HL-60/S4 treated with phorbol 12-myristate 13-acetate at 8.2 ng/mL for 4 days and 3 days (cell line): ENCODE data around the gene RIPOR3.

Experiments
- in situ Hi-C: fragments of 300-500 bp; cut with MboI; formaldehyde crosslinking; loops from 2 replicates; pipeline ENCODE4 v1.15.0; 2022; ENCODE audit warnings: low sequenced_read_pairs

The RIPOR3 gene

DNA sequence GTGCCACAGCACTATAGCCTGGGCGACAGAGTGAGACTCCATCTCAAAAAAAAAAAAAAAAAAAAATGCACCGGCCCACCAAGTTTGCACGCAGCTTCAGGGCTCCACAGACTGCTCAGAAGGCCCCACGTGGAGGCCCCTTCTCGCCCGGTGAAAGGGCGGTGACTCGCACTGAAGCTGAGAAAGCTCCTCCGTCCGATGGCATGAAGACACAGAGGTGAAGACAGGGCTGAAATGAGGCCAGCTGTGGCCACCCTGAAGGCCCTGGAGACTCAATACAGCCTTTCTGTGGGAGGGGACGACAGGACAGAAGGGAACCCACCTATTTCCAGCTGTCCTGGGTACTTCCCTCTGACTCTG is 97.1 kb downstream of the RIPOR3 start:
- in situ Hi-C loops = no loop called here

- in situ Hi-C loops = no loop called here
These were observed 98.4 kb downstream of the RIPOR3 start for GRCh38 chr20:50593005-50593335.

GRCh38 chr20:50592282-50593004 is 98.9 kb downstream of the RIPOR3 start:
- in situ Hi-C loops = no loop called here

- in situ Hi-C loops = no loop called here
These were observed 100.0 kb downstream of the RIPOR3 start for GRCh38 chr20:50591233-50591852.

- in situ Hi-C loops = no loop called here
These were observed 101.0 kb downstream of the RIPOR3 start for GRCh38 chr20:50590348-50590664.

- in situ Hi-C loops = no loop called here
These were observed 101.6 kb downstream of the RIPOR3 start for GRCh38 chr20:50589548-50590347.

DNA sequence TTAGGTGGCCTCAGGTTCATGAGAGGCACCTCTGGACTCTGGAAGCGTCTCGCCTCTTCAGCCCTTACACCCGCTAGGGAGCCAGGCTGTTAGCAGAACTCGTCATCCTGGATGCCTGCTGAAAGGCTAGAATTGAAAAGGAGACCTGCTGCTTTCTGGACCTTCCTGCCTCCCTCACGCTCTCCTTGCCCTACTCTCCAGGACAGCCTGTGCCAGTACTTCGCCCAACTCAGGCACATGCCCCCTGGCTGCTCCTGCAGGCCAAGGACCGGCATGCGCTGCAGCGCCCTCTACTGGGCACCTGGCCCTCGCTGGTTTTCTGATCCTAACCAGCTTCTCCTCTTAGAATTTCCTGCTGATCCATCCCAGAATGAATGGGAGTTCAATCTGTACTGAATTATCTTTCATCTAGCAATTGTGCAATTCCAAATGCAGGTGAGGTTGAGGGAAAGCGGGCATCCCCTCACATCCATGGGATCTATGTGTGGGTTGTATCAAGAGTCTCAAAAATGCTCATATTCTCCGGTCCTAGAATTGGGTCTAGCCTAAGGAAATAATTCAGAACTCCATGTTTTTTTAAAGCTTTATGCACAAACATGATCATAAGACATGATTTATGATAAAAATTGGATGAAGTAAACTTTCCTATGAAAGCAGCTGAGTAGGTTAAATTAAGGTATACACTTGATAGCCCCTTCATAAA is 103.2 kb downstream of the RIPOR3 start:
- in situ Hi-C loops = no loop called here

DNA sequence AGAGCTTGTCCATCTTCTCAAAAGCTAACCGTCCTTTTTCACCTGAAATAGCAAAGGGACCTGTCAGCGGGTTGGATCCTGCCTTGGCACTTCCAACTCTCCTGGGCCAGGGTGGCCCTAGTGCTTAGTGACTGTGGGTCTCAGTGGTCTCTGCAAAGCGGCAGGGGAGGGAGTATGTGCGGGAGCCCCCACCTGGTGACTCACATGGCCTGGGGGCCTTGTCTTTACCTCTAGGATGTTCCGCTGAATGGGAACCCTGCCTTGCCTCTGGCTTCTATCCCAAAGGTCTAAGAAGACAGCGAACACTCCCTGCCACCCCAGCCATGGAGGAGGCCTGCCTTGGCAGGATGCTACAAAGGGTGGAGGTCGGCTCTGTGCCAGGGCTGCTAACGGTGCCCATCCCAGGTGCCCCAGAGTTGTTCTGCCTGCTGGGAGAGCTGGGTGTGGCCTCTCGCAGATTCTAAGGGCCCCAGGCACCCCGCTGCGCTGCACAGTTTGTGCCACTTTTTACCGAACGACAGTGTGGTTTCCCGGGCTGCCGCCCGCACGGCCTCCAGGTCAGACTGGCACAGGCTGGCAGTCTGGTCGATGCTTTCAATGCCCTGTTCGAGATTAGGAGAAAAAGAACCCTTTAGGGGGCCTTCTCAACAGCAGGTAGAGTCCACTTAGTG is 103.9 kb downstream of the RIPOR3 start:
- in situ Hi-C loops = no loop called here

- in situ Hi-C loops = no loop called here
These were observed 104.7 kb downstream of the RIPOR3 start for GRCh38 chr20:50586531-50587232.

GRCh38 chr20:50585678-50586077 is 105.7 kb downstream of the RIPOR3 start:
- in situ Hi-C loops = no loop called here

- in situ Hi-C loops = no loop called here
These were observed 106.1 kb downstream of the RIPOR3 start for GRCh38 chr20:50585214-50585613.

DNA sequence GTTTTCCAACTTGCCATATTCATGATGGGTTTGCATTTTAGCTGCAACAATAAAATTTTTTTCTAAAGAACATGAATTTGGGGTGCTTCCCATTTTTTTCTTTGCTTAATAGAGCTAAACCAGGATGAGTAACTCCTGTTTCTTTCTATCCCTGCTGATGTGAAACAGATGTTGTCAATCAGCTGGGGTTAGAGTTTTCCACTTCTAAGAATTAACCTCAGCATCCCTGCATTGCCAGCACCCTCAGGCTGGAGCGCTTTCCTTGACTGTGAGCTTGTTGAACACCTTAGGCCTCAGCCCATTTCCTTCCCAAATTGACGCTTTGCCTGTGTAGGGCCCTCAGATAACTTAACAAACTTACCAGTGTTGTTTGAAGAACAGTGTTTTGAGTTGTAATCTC is 106.7 kb downstream of the RIPOR3 start:
- in situ Hi-C loops = no loop called here

DNA sequence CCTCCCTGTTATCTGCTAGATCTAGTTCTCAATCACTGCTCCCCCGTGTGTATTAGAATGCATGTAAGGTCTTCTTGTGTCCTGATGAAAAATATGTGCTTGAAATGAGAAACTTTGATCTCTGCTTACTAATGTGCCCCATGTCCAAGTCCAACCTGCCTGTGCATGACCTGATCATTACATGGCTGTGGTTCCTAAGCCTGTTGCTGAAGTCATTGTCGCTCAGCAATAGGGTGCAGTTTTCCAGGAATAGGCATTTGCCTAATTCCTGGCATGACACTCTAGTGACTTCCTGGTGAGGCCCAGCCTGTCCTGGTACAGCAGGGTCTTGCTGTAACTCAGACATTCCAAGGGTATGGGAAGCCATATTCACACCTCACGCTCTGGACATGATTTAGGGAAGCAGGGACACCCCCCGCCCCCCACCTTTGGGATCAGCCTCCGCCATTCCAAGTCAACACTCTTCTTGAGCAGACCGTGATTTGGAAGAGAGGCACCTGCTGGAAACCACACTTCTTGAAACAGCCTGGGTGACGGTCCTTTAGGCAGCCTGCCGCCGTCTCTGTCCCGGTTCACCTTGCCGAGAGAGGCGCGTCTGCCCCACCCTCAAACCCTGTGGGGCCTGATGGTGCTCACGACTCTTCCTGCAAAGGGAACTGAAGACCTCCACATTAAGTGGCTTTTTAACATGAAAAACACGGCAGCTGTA is 107.7 kb downstream of the RIPOR3 start:
- in situ Hi-C loops = no loop called here

DNA sequence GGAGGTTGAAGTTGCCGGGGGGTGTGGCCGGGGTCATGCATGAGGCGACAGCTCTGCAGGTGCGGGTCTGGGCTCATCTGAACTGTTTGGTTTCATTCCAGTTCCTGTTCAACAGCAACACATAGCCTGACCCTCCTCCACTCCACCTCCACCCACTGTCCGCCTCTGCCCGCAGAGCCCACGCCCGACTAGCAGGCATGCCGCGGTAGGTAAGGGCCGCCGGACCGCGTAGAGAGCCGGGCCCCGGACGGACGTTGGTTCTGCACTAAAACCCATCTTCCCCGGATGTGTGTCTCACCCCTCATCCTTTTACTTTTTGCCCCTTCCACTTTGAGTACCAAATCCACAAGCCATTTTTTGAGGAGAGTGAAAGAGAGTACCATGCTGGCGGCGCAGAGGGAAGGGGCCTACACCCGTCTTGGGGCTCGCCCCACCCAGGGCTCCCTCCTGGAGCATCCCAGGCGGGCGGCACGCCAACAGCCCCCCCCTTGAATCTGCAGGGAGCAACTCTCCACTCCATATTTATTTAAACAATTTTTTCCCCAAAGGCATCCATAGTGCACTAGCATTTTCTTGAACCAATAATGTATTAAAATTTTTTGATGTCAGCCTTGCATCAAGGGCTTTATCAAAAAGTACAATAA is 108.6 kb downstream of the RIPOR3 start:
- in situ Hi-C loops = no loop called here

- in situ Hi-C loops = no loop called here
These were observed 109.2 kb downstream of the RIPOR3 start for GRCh38 chr20:50582092-50582491.

DNA sequence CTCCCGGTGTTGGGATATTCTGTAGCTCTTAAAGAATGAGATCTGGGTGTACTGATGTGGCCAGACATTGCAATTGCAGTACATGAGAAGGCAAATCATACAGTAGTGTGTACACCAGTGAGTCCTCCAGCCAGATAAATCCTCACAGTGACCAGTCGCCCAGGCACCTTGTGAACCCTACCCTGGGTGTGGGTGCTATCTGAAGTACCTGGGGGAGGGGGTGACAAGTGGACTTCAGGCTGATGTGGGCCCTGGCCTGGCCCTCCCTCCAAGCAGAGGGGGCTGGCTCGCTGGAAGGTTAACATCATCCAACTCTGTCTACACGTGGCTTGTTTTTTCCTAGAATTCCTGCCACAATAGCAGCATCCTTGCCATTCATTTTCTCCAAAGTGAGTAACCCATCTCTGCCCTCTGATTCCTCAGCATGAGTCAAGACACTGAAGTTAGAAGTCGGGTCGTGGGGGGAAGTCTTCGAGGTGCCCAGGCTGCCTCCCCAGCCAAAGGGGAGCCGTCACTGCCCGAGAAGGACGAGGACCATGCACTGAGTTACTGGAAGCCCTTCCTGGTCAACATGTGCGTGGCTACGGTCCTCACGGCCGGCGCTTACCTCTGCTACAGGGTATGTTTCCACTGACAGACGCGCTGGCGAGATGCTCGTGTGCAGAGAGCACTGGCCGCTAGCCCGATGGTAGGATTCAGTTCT is 110.3 kb downstream of the RIPOR3 start:
- in situ Hi-C loops = no loop called here

- in situ Hi-C loops = no loop called here
These were observed 111.2 kb downstream of the RIPOR3 start for GRCh38 chr20:50580016-50580747.

- in situ Hi-C loops = loop anchor here (10.0 kb wide), 2 partner anchors 105 to 395 kb away; no protein-coding TSS in a partner anchor
These were observed 111.8 kb downstream of the RIPOR3 start for GRCh38 chr20:50579511-50579910.
